Ovary (tissue), 9 donors: ENCODE data around the gene RNF43. TPM values are rescaled to one million over a fixed set of nuclear protein-coding genes. Genes with fewer than 3 reads are reported as not detected.

ENCODE experiments used
- DNase-seq, 5 donors: peaks; one replicate each; pipeline ENCODE4 v3.0.0-alpha.2; 2019 to 2020
- H3K27ac ChIP-seq, 2 donors: fragments of 200-600 bp; one replicate each; pipeline versions ENCODE4 v1.5.1 to v1.8.0; 2019 to 2022
- H3K27me3 ChIP-seq: fragments of 200-600 bp; one replicate; pipeline ENCODE4 v1.8.0; 2022
- H3K36me3 ChIP-seq: fragments of 200-600 bp; sonication (generic); one replicate; pipeline ENCODE4 v1.5.1; 2019
- H3K4me1 ChIP-seq: one replicate; pipeline ENCODE4 v1.8.1; 2013; ENCODE audit warnings: mild to moderate bottlenecking, moderate library complexity; ENCODE audit not compliant: insufficient read depth
- H3K4me3 ChIP-seq: fragments of 200-600 bp; sonication (generic); one replicate; pipeline ENCODE4 v1.5.1; 2017
- H3K9me3 ChIP-seq, 2 donors: fragments of 200-600 bp in 1 of 2; sonication (generic) in 1 of 2; one replicate each; pipeline versions ENCODE4 v1.5.1 to v1.8.1; 2013 to 2019; ENCODE audit warnings: mild to moderate bottlenecking in 1 of 2, moderate library complexity in 1 of 2
- CTCF ChIP-seq, 3 donors: fragments of 450-650 bp in 2 of 3; fragments of 200-600 bp in 1 of 3; IDR thresholded peaks; one replicate each; pipeline versions ENCODE4 v1.5.1 to v1.8.0; 2016 to 2022; ENCODE audit warnings: antibody characterized with exemption in 3 of 3, mild to moderate bottlenecking in 1 of 3
- EP300 ChIP-seq: sonication (generic); formaldehyde crosslinking; IDR thresholded peaks from one replicate; pipeline ENCODE4 v1.6.1; 2017; ENCODE audit warnings: antibody characterized with exemption
- POLR2A ChIP-seq: fragments of 450-650 bp; IDR thresholded peaks from one replicate; pipeline ENCODE4 v1.6.1; 2017; ENCODE audit warnings: antibody characterized with exemption, mild to moderate bottlenecking, moderate library complexity
- WGBS, 3 donors: extraction: QIAGEN DNeasy Blood & Tissue Kit in 1 of 3; methylation state at CpG; one replicate each; pipeline versions ENCODE4 v1.1.5 to v1.1.7; 2013 to 2017; 5-methylcytosine and 5-hydroxymethylcytosine counted together
- intact Hi-C, 4 donors: fragments of 100-400 bp; cut with DNase I; formaldehyde crosslinking; loops; one replicate each; pipeline versions ENCODE4 v1.11.0 to v1.15.1; 2022 to 2023
- polyA plus RNA-seq, 2 donors: library from polyadenylated mRNA; stranded (reverse); fragments of 200-250 nt in 1 of 2; fragments of 350-450 nt in 1 of 2; fragmentation: Illumina TruSeq in 1 of 2; extraction: RNeasy Lipid Tissue Mini Kit (QIAGEN cat#74804) in 1 of 2; gene quantifications; one replicate each; pipeline ENCODE4 v1.2.3, GENCODE V29; 2013 to 2014
- total RNA-seq, 7 donors: library from RNA; depleted of rRNA in 2 of 7; stranded (reverse); fragments of >200 nt in 2 of 7; fragmentation: NEBNext Ultra II Directional in 3 of 7; extraction: Animal tissue kit (Norgen Biotek cat#: 25700) in 3 of 7; gene quantifications; one replicate each; pipeline versions ENCODE4 v1.1.0 to v1.2.4, GENCODE V29; 2016 to 2023
- donor health status: DM: no; HTN: no; CAD: no; lungs with moderate emphysema.
- donor health status: DM: no; HTN: no; CAD: no.
- donor health status: Bipolar disorder and iron deficiency.
- donor health status: DM: yes; HTN: yes; CAD: no.
- donor health status: DM: no; HTN: no; CAD: no.
- donor health status: DM: yes; HTN: yes; CAD: no.

RNF43 gene
- total and polyA plus RNA-seq, 9 donors: 0.21 to 5.6 (median 1.3) TPM

DNA sequence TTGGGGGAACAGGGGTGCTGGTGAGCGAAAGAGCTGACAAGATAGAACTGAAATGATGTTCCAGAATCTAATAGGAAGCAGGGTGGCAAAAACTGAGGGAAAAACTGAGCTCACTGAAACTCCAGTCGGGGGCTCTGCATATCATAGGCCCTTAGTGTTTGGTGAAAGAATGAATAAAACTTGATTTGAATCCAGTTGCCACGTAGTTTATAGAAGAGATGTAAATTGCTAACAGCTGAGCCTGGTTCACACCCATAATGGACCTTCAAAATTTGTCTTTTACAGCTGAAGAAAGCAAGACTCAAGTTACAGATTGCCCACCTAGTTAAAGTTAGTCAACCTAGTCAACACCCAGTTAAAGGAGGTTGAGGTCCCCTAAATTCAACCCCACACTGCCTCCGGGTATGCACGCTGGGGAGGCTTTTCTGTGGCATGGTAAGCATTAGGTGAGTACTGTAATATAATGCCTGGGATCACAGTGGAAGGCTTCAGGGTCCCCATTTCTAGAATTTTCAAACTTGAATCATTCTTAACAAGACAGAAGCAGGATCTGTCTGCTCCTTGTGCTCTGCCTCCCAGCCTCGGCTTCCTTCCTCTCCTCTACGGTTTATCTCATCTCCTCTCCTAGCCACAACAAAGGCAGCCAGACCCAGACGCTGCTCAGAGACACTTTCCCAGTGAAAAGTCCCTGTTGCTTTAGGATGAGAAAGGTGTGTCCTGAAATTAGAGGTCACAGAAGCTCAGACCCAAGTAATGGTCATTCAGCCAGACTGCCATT lies 38.4 kb downstream of the RNF43 start:
- no peaks in the 10 kb centered on the region for H3K9me3 ChIP-seq
- intact Hi-C loops: no loop called here
- no peak for TF ChIP-seq CTCF (IDR thresholded peaks at IDR 0.05)
- no peak for TF ChIP-seq EP300
- no peak for TF ChIP-seq POLR2A
- no peaks in the 10 kb centered on the region for H3K36me3 ChIP-seq
- no peaks in the 10 kb centered on the region for H3K27me3 ChIP-seq
- DNase-seq: no peak
- WGBS, 3 donors: 38 to 59% (median 43%) methylated on average over 8 of the region's 8 CpGs
- no peak overlapping the region for H3K27ac ChIP-seq
- no peaks in the 10 kb centered on the region for H3K4me1 ChIP-seq
- H3K4me3 ChIP-seq: no peak overlapping the region

DNA sequence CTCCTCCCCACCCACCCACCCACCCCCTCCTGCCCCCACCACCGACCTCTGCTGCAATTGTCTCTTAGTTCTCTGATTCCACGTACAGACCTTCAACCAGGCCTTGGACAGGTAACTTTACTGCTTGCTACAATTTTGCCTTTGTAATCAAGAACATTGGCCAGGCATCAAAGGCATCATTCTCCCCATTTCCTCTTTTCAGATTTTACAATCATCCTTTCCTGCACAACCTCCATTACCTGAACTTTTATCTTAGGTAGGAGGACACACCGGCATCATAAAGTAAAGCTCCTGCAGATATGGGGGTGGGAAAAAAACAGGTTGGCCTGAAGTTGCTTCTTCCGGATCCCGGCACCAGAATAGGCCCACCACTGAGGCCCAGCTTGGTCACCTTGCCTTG lies 39.7 kb downstream of the RNF43 start:
- 74 to 87% (median 79%) methylated on average over 5 of the region's 5 CpGs for WGBS, 3 donors
- no peak overlapping the region for H3K4me3 ChIP-seq
- H3K36me3 ChIP-seq: no peaks in the 10 kb centered on the region
- DNase-seq: no peak
- H3K9me3 ChIP-seq: no peaks in the 10 kb centered on the region
- TF ChIP-seq POLR2A: no peak
- no peak for TF ChIP-seq CTCF (IDR thresholded peaks at IDR 0.05)
- TF ChIP-seq EP300: no peak
- no peak overlapping the region for H3K27ac ChIP-seq
- H3K27me3 ChIP-seq: no peaks in the 10 kb centered on the region
- no peaks in the 10 kb centered on the region for H3K4me1 ChIP-seq
- intact Hi-C loops: no loop called here

- TF ChIP-seq POLR2A: no peak
- Histone ChIP-seq H3K4me3 (no peak overlapping the region), H3K36me3 (no peaks in the 10 kb centered on the region), H3K27ac (no peak overlapping the region), H3K9me3 (no peaks in the 10 kb centered on the region), H3K4me1 (no peaks in the 10 kb centered on the region), H3K27me3 (no peaks in the 10 kb centered on the region)
- no peak for DNase-seq
- 82 to 88% (median 83%) methylated on average over 3 of the region's 3 CpGs for WGBS, 3 donors
- intact Hi-C loops: no loop called here
Measured at GRCh38 chr17:58377093-58377601, 40.2 kb downstream of the RNF43 start.

DNA sequence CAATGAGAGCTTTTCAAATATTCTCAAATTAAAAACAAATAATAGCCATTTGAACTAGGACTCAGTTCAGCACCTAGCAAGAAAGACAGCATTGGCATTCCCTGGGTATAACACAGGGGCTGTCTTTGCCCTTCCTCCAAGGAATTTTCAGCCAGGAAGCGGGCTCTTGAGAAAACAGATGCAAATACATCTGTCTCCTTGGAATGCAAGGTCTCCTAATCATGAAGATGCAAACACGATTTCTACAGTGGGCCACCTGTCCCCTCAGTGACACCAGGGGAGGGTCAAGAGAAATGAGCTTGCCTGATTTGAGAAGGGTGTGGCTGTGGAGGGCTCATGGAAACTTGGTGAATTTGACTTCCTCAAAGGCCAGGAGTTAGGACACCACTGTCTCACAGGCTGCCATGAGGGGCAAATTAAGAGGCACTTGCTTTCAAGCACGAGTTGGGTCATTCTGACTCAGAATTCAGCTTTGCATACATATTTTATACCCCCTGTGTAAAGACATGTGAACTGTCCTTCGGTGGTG lies 40.8 kb downstream of the RNF43 start:
- no peaks in the 10 kb centered on the region for H3K9me3 ChIP-seq
- no peaks in the 10 kb centered on the region for H3K4me1 ChIP-seq
- H3K36me3 ChIP-seq: no peaks in the 10 kb centered on the region
- no peak overlapping the region for H3K4me3 ChIP-seq
- DNase-seq: no peak
- no peak for TF ChIP-seq POLR2A
- TF ChIP-seq CTCF (IDR thresholded peaks at IDR 0.05): no peak
- TF ChIP-seq EP300: no peak
- no peak overlapping the region for H3K27ac ChIP-seq
- WGBS, 3 donors: 53 to 69% (median 62%) methylated on average over 4 of the region's 4 CpGs
- intact Hi-C loops: no loop called here
- H3K27me3 ChIP-seq: no peaks in the 10 kb centered on the region

- DNase-seq: no peak
- H3K27me3 ChIP-seq: no peaks in the 10 kb centered on the region
- no peaks in the 10 kb centered on the region for H3K36me3 ChIP-seq
- intact Hi-C loops: no loop called here
- 73 to 83% (median 76%) methylated on average over 2 of the region's 2 CpGs for WGBS, 3 donors
- H3K4me1 ChIP-seq: no peaks in the 10 kb centered on the region
- H3K9me3 ChIP-seq: no peaks in the 10 kb centered on the region
- no peak overlapping the region for H3K4me3 ChIP-seq
- H3K27ac ChIP-seq: no peak overlapping the region
- no peak for TF ChIP-seq EP300
- TF ChIP-seq CTCF (IDR thresholded peaks at IDR 0.05): no peak
- TF ChIP-seq POLR2A: no peak
Measured at GRCh38 chr17:58375811-58376210, 41.5 kb downstream of the RNF43 start.
